Airway epithelial cell (primary cell): ENCODE results near the gene SUMF2. TPM values are rescaled to one million over a fixed set of nuclear protein-coding genes. Genes with fewer than 3 reads are reported as not detected.

ENCODE experiments used
- total RNA-seq: library from RNA; depleted of rRNA; stranded (reverse); fragments of >200 nt; gene quantifications from 2 replicates; pipeline ENCODE4 v1.2.3, GENCODE V29; 2015

The SUMF2 gene
- 124 and 158 TPM in 2 replicates for total RNA-seq

DNA sequence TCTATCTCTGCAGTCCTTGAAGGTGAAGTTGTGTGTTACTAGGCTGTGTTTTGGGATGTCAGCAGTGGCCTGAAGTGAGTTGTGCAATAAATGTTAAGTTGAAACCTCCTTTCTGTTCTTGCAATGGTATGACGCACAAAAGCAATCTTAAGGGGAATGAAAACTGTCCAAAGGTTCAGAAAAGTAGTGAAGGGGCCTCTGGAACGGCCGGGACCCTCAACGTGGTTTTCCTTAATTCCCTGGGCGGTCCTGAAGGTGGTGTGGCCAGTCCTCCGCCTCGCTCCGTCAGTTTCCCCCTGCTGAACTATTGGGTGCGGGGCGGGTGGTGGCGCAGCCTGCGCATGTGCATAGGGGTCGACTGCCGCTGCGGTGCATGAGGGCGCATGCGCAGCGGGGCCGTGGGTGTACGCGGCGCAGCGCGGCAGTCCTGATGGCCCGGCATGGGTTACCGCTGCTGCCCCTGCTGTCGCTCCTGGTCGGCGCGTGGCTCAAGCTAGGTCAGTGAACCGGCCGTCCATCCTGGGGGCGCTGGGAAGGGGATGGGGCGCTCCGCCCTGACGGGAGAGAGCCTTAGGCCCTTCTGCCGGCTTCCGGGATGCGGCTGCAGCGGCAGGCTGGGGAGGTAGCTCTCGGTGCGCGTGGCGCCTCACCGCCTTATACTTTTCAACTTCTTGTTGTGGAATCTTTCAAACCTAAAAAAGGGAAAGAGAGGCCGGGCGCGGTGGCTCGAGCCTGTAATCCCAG, at the start of gene SUMF2:
TSS of gene SUMF2 (plus strand) at position 405 of the 744 bp plus-strand sequence. CDS start at position 431, 26 bp downstream.

GRCh38 chr7:56051339-56052191, 12.5 kb upstream of the SUMF2 start, which contains the start of the genes CCT6A and PSPH:
CCT6A (plus strand) TSS chr7:56051765; CDS start chr7:56051849, 84 bp downstream.
PSPH (minus strand) TSS chr7:56051444; CDS start chr7:56021212, 30,232 bp downstream.

GRCh38 chr7:56092789-56093531, 28.9 kb downstream of the SUMF2 start, which contains the start of gene PHKG1:
PHKG1 (minus strand) TSS chr7:56092952; CDS start chr7:56088941, 4,011 bp downstream.

DNA sequence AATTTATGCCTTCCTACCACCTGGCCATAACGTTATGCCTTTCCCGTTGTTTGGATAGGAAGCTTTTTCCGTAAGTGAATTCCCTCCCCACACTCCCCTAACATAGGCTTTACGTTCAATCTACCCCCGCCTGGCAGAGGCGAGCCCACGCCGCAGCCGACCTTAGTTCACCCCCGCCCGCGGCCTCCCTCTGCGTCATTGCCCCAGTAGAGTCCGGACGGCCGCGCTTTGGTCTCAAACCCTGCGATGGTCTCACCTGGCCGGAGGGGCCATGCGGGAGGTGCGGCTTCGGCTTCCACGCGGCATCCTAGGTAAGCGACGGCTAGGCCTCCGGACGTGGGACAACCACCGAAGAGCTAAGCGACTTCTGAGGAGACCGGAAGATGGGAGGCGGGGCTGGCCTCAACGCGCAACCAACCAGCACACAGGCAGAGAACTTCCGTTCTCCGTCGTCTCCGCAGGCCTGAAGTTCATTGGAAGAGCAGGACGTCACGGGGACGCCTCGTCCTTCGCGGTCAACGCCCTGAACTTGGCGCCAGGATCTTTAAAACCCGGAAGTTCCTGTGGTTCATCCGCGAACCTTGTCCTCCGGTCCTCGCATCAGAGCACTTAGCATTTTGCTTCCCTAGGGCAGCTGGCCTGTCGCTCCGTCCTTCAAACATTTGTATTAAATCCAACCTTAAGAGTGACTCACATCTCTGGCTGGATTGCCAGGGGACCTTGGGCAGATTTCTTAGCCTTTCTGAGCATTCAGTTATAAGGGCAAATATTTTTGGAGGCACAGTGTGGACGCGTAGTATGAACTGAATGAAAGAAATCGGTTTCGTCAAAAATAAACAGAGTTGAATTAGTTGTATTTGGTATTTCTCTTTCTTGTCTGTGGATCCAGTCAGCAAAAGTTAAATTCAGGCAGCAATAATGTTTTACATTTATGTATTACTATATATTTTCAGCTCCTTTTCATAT, 42.3 kb downstream of the SUMF2 start, which contains the start of gene CHCHD2:
TSS of gene CHCHD2 (minus strand) at position 369 of the 966 bp plus-strand sequence. CDS start at position 306, 63 bp downstream.

GRCh38 chr7:56115852-56116538, 51.9 kb downstream of the SUMF2 start, which contains the start of gene NUPR2:
NUPR2 (minus strand) TSS chr7:56116417; CDS start chr7:56116314, 103 bp downstream.

Other genes with a start within 250 kb of the SUMF2 start
- not detected in 2 replicates for gene SEPTIN14, start 201.5 kb upstream of the SUMF2 start, total RNA-seq
- gene ZNF713, start 176.8 kb upstream of the SUMF2 start, total RNA-seq = 0.56 and 1.3 TPM in 2 replicates
- 11.1 and 16.0 TPM in 2 replicates for gene MRPS17, start 112.4 kb upstream of the SUMF2 start, total RNA-seq
- 50.1 and 60.1 TPM in 2 replicates for gene NIPSNAP2, start 99.7 kb upstream of the SUMF2 start, total RNA-seq
- 50.4 and 64.1 TPM in 2 replicates for gene PSPH, start 12.8 kb upstream of the SUMF2 start, total RNA-seq
- 224 and 240 TPM in 2 replicates for gene CCT6A, start 12.5 kb upstream of the SUMF2 start, total RNA-seq
- 0.07 TPM in 1 of 2 replicates, not detected in the other for gene PHKG1, start 28.7 kb downstream of the SUMF2 start, total RNA-seq
- 599 and 665 TPM in 2 replicates for gene CHCHD2, start 42.2 kb downstream of the SUMF2 start, total RNA-seq
- gene NUPR2, start 52.1 kb downstream of the SUMF2 start, total RNA-seq = 5.7 TPM in 1 of 2 replicates, not detected in the other